ENCODE measurements around the gene NCKAP1.

NCKAP1 gene

DNA sequence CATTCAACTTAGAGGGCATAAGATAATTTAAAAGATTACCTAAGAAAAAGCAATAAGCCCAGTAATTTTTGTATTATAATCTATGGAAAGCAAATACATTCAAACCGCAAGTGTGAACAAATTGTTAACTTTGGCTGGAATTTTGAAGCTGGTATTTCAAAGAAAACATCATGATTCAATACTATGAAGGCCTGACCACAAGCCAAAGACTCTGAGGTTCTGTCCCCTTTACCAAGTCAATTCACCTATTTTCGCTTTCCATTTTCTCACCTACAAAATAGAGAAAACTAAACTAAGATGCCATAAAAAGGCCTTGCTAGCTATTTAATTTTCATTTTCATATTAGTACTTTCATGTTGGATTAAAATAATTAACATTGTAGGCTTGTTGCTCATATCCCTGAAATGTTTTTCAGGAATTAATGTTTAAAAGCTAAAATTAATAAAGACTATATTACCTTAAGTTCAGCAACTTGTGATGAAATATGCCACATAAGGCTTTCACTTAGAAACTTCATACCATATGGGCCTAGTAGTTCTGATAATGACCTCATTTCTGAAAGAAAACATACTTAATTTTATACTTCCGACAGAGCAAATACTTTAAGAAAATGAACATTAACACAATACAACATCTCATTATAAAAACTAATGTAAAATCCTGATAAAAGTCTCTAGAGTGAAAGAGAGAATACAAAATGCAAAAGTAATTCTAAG, 86.2 kb downstream of the NCKAP1 start:
- no peak for DNase-seq (ENCODE audit: low read depth, low spot score)

- no peak for DNase-seq (ENCODE audit: low read depth, low spot score)
These were observed 87.7 kb downstream of the NCKAP1 start for GRCh38 chr2:182950546-182950945.

DNA sequence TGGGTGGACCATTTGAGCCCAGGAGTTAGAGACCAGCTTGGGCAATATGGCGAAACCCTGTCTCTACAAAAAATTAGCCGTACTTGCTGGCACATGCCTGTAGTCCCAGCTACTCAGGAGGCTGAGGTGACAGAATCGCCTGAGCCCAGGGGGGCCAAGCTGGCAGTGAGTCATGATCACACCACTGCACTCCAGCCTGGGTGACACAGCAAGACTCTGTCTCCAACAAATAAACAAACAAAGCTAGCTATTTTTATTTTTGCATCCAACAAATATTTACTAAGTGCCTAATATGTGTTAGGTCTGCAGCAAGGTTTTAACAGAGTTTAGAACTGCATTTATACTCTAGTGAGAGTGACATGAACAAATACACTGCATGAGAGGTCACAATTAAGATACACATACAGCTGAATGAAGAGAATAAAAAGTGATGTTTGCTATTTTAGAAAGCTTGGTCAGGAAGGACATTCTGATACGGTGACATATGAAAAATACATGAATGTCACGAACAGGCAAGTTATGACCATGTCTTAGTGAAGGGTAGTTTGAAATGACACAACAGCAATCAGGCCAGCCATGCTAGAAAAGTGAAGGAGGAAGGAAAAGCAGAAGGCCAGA, 88.6 kb downstream of the NCKAP1 start:
- peak; percentile 14 for DNase-seq (ENCODE audit: low read depth, low spot score)

DNA sequence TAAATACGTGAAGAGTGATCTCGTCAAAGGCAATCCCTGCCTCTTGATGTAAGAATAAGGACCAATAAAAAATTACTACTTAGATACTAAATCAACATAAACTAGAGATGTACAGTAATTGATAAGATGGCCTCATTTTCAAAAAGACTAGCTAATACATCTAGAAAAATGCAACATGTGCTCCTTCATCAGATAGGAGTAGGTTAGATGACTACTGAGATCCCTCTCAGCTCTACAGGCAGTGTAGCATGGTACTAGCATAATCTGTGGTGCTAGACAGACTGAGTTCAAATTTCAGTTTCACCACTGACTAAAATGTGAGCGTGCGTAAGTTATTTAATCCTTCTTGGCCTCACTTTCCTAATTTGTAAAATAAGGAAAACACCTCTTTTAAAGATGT, 89.2 kb downstream of the NCKAP1 start:
- DNase-seq (ENCODE audit: low read depth, low spot score): no peak

DNA sequence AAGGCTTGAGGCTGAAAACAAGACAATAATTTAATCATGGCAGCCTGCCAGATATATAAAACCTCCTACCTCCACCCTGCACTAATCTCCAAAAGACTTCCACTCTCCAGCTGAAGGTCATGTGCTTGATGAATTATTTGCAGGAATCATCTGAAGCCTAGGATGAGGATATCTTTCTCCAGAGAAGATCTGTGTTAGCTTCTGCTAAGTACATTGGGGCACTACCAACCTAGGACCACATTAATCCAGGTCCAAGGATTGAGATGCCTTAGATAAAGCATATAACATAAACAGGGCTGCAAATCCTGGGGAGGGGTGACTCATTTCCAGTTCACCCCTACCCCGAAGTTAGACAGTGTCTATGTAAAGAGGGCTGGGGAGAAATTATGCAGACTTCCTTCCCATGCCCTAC, 91.3 kb downstream of the NCKAP1 start:
- no peak for DNase-seq (ENCODE audit: low read depth, low spot score)

- DNase-seq (ENCODE audit: low read depth, low spot score): no peak
These were observed 94.9 kb downstream of the NCKAP1 start for GRCh38 chr2:182943339-182943738.

- DNase-seq (ENCODE audit: low read depth, low spot score): no peak
These were observed 95.5 kb downstream of the NCKAP1 start for GRCh38 chr2:182942756-182943155.

- DNase-seq (ENCODE audit: low read depth, low spot score): no peak
These were observed 96.3 kb downstream of the NCKAP1 start for GRCh38 chr2:182941919-182942318.

GRCh38 chr2:182941121-182941722, 97.0 kb downstream of the NCKAP1 start:
- no peak for DNase-seq (ENCODE audit: low read depth, low spot score)

DNA sequence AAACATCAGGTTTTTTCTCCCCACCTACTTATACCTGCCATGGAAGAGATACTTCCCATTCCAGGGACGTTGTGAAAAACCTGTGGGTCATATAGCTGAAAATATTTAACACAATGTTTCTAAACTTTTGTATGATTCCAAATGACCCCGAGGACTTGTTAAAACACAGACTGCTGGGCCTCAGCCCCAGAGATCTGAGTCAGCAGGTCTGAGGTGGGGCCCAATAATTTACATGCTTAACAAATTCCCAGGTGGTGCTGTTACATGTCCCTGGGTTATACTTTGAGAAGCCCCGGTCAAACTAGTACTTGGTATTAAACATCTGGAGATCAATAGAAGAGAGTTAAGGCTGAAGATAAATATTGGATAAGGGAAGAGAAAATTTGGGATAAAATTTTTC, 100.4 kb downstream of the NCKAP1 start:
- DNase-seq (ENCODE audit: low read depth, low spot score): no peak

DNA sequence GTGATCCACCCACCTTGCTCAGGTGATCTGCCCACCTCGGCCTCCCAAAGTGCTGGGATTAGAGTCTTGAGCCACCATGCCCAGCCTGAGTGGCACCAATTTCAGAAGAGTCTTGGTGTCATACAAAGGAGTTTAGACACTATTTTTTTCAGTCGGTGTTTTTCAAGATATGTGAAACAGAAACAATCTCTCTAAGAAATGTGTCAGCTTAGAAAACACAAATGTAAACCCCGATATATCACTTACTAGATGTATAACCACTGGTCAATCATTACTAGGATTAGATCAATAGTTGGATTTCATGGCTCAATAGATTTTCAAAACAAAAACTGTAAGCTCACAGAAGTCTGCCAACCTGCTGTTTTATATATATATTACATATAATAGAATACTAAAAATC, 104.6 kb downstream of the NCKAP1 start:
- DNase-seq (ENCODE audit: low read depth, low spot score): no peak

DNA sequence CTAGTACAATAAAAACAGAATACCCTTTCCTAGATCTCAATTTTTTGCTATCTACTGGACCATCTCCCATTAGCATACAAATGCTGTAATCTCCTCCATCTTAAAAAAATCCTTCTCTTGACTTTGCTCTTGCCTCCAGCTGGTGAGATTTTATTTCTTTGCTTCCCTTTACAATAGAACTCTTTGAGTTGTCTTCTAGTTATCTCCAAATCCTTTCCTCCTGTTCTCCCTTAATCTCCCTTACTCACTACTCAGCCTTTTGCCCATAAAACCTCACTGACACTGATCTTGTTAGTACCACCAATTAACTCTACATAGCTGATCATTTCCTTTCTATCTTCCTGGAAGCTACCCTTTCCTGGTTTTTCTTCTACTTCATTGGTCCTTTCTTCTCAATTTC, 108.3 kb downstream of the NCKAP1 start:
- DNase-seq (ENCODE audit: low read depth, low spot score): no peak

DNA sequence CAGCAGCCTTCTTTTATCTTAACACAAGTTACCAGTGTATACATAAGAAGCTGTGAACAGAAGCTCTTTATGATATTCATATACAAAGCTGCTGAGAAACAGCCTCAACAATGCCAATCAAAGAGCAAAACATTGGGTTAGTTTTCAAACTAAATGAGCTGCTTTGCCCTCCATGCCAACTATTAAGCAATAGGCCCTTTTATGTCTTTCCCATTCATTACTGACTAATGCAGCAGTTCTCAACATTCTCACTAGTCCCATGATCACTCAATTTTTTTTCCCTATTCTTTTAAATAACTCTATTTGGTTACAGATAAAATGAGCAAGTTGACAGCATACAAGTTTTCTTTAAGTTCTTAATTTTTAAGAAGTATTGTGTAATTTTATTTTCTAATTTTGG, 114.0 kb downstream of the NCKAP1 start:
- DNase-seq (ENCODE audit: low read depth, low spot score): no peak

DNA sequence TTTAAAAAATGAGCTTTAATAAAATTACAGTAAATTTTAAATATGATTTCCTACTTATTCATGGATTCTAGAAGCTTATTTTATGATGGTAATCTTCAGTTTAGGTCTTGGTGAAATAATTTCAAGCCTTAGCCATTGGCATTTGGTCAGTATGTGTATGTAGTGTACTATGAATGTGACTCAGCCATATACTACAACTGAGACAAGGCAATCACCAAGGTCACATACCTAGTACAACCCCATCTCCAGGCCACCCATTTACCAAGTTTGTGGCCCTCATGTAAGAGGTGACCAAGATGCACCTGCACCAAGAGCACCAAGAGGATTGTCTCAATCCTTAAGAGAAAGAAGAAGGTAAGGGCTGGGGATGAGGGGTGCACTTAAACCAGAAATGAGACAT, 117.0 kb downstream of the NCKAP1 start:
- DNase-seq (ENCODE audit: low read depth, low spot score): no peak

DNA sequence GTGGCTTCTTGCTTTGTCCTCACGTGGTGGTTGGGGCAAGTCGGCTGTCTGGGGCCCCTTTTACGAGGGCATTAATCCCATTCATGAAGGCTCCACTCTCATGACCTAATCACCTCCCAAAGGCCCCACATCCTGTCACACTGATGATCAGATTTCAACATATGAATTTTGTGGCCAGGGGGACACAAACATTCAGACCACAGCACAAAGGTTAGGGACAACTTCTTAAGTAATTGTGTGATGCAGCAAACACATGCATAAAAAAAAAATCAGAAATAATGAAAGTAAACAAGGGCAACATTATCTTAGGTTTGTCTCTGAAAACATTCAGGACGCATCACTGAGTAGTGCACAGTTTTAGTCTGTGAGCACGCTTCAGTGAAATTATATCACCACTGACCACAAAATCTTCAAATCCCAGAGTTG, 117.6 kb downstream of the NCKAP1 start:
- DNase-seq (ENCODE audit: low read depth, low spot score): peak; percentile 9

- DNase-seq (ENCODE audit: low read depth, low spot score): no peak
These were observed 118.2 kb downstream of the NCKAP1 start for GRCh38 chr2:182920089-182920488.

- DNase-seq (ENCODE audit: low read depth, low spot score): no peak
These were observed 119.2 kb downstream of the NCKAP1 start for GRCh38 chr2:182918961-182919652.

DNA sequence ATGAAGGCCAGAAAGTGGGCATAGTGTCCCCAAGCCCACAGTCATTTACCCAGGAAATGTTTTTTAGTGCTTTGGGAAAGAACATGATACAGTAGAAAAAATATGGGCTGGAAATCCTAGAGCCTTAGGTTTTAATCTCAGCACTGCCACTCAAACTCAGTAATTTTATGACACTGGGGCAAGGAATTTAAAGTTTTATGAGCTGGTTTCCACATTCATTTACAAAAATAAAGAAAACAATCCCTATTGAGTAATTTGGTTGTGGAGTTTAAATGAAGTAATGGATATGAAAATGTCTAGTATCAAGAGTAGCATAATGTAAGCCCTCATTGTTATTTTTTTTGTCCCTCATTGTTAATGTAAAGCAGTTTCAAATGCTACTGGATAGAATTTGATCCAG, 120.3 kb downstream of the NCKAP1 start:
- DNase-seq (ENCODE audit: low read depth, low spot score): no peak

DNA sequence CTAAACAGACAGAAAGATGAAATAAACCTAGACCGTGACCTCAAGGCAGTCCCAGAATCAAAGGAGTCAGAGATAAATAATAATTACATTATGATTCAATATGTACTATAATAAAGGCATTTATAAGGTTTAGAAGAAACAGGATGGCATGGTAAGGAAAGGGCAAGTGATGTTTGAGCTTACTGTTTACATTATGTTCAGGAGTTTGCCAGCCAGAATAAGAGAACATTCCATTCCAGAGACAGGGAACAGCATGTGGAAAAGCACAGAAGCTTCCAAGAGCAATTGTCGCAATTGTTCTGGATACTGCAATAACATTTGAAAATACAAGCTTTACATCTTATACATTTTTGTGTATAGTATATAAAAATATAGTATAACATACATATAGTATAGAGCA, 121.8 kb downstream of the NCKAP1 start:
- DNase-seq (ENCODE audit: low read depth, low spot score): no peak

- DNase-seq (ENCODE audit: low read depth, low spot score): no peak
These were observed 122.6 kb downstream of the NCKAP1 start for GRCh38 chr2:182915369-182916326.

DNA sequence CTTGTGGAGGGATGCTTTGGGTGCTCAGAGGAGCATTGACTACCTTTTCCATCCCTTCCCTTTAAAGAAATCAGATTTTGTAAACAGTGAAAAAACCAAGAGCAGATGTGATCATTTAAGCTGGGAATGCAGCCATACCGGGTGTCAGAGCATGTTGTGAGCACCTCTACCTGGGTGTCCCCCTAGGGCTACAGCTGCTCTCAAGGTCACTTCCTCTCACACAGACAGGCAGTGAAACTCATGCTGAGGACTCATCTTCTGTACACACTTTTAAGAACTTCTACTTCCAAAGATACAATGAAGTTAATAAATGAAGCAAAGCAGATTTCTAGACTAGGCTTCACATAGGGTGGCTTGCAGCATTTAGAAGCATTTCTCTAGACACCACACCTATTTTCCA, 123.4 kb downstream of the NCKAP1 start:
- DNase-seq (ENCODE audit: low read depth, low spot score): no peak
